H9 (cell line): ENCODE measurements around the gene CPT1B. TPM values are rescaled to one million over a fixed set of nuclear protein-coding genes. Genes with fewer than 3 reads are reported as not detected.

ENCODE experiments used
- DNase-seq: peaks from one replicate; pipeline ENCODE4 v3.0.0-alpha.2; 2017
- H2AFZ ChIP-seq: one replicate; pipeline ENCODE4 v1.6.1; 2013; ENCODE audit warnings: mild to moderate bottlenecking, low read length, control low read depth, moderate library complexity
- H2AK5ac ChIP-seq: 2 replicates; pipeline ENCODE4 v1.6.1; 2013; ENCODE audit warnings: low read length, control low read depth, mixed read lengths; ENCODE audit not compliant: insufficient read length
- H2BK120ac ChIP-seq: one replicate; pipeline ENCODE4 v1.6.1; 2013; ENCODE audit warnings: low read depth, mild to moderate bottlenecking, low read length, control low read depth, inconsistent platforms; ENCODE audit not compliant: poor library complexity, severe bottlenecking
- H2BK12ac ChIP-seq: 2 replicates; pipeline ENCODE4 v1.6.1; 2013; ENCODE audit warnings: low read length, control low read depth, mixed read lengths, low read depth; ENCODE audit not compliant: insufficient read length
- H2BK15ac ChIP-seq: 2 replicates; pipeline ENCODE4 v1.6.1; 2013; ENCODE audit warnings: low read depth, low read length, control low read depth
- H2BK20ac ChIP-seq: one replicate; pipeline ENCODE4 v1.6.1; 2013; ENCODE audit warnings: low read depth, mild to moderate bottlenecking, low read length, control low read depth, inconsistent platforms; ENCODE audit not compliant: poor library complexity, severe bottlenecking
- H2BK5ac ChIP-seq: 2 replicates; pipeline ENCODE4 v1.6.1; 2013; ENCODE audit warnings: low read length, control low read depth, mixed read lengths; ENCODE audit not compliant: insufficient read length
- H3K14ac ChIP-seq: 2 replicates; pipeline ENCODE4 v1.6.1; 2013; ENCODE audit warnings: low read length, control low read depth; ENCODE audit not compliant: insufficient read depth
- H3K18ac ChIP-seq: 2 replicates; pipeline ENCODE4 v1.6.1; 2013; ENCODE audit warnings: low read depth, mild to moderate bottlenecking, mixed read lengths, low read length, control low read depth; ENCODE audit not compliant: insufficient read length
- H3K23ac ChIP-seq: 2 replicates; pipeline ENCODE4 v1.6.1; 2013; ENCODE audit warnings: low read length, control low read depth, mixed read lengths, low read depth; ENCODE audit not compliant: insufficient read length
- H3K23me2 ChIP-seq: 2 replicates; pipeline ENCODE4 v1.6.1; 2013; ENCODE audit warnings: low read depth, mild to moderate bottlenecking, mixed read lengths, low read length, control low read depth; ENCODE audit not compliant: insufficient read length, poor library complexity, severe bottlenecking
- H3K27ac ChIP-seq: 2 replicates; pipeline ENCODE4 v1.5.1; 2013; ENCODE audit warnings: low read length, control low read depth, mixed read lengths, low read depth; ENCODE audit not compliant: insufficient read length
- H3K27me3 ChIP-seq: 2 replicates; pipeline ENCODE4 v1.6.1; 2013; ENCODE audit warnings: low read length, control low read depth, inconsistent platforms; ENCODE audit not compliant: insufficient read depth
- H3K4ac ChIP-seq: 2 replicates; pipeline ENCODE4 v1.6.1; 2013; ENCODE audit warnings: low read depth, mild to moderate bottlenecking, control low read depth, inconsistent platforms, low read length, moderate library complexity
- H3K4me1 ChIP-seq: 2 replicates; pipeline ENCODE4 v1.6.1; 2013; ENCODE audit warnings: low read length, control low read depth, inconsistent platforms; ENCODE audit not compliant: insufficient read depth
- H3K4me2 ChIP-seq: 2 replicates; pipeline ENCODE4 v1.6.1; 2013; ENCODE audit warnings: low read length, control low read depth, mixed read lengths; ENCODE audit not compliant: insufficient read length, insufficient read depth
- H3K56ac ChIP-seq: 2 replicates; pipeline ENCODE4 v1.6.1; 2013; ENCODE audit warnings: low read depth, mild to moderate bottlenecking, mixed read lengths, low read length, control low read depth; ENCODE audit not compliant: insufficient read length
- H3K79me1 ChIP-seq: 2 replicates; pipeline ENCODE4 v1.6.1; 2013; ENCODE audit warnings: low read depth, mild to moderate bottlenecking, moderate library complexity, low read length, control low read depth, inconsistent platforms; ENCODE audit not compliant: insufficient read depth, poor library complexity, severe bottlenecking
- H3K79me2 ChIP-seq: 2 replicates; pipeline ENCODE4 v1.6.1; 2013; ENCODE audit warnings: low read length, control low read depth, inconsistent platforms; ENCODE audit not compliant: insufficient read depth
- H3K9ac ChIP-seq: 2 replicates; pipeline ENCODE4 v1.6.1; 2013; ENCODE audit warnings: low read length, control low read depth, mixed read lengths; ENCODE audit not compliant: insufficient read length; ENCODE audit errors: extremely low read depth
- H3K9me3 ChIP-seq: one replicate; pipeline ENCODE4 v1.6.1; 2013; ENCODE audit warnings: low read depth, low read length, inconsistent platforms; ENCODE audit not compliant: control insufficient read depth
- H3T11ph ChIP-seq: one replicate; pipeline ENCODE4 v1.6.1; 2013; ENCODE audit warnings: mild to moderate bottlenecking, low read length, control low read depth, inconsistent platforms
- H4K20me1 ChIP-seq: one replicate; pipeline ENCODE4 v1.6.1; 2013; ENCODE audit not compliant: control insufficient read depth, insufficient read length, insufficient read depth
- H4K5ac ChIP-seq: 2 replicates; pipeline ENCODE4 v1.6.1; 2013; ENCODE audit warnings: low read depth, mild to moderate bottlenecking, mixed read lengths, low read length, control low read depth; ENCODE audit not compliant: insufficient read length
- H4K8ac ChIP-seq: replicated peaks from 2 replicates; pipeline ENCODE4 v1.6.1; 2013; ENCODE audit warnings: low read length, control low read depth, mixed read lengths, low read depth; ENCODE audit not compliant: insufficient read length
- H4K91ac ChIP-seq: 2 replicates; pipeline ENCODE4 v1.6.1; 2013; ENCODE audit warnings: low read depth, mild to moderate bottlenecking, moderate library complexity, mixed read lengths, low read length, control low read depth; ENCODE audit not compliant: insufficient read length
- H3K27ac Mint-ChIP-seq, 3 experiments: 2 replicates in 2 of 3; 3 replicates in 1 of 3; pipeline ENCODE4 v1.8.0; 2020 to 2021; ENCODE audit warnings: mixed read lengths in 3 of 3, mild to moderate bottlenecking in 1 of 3, moderate library complexity in 1 of 3
- H3K27me3 Mint-ChIP-seq: 2 replicates; pipeline ENCODE4 v1.8.0; 2021; ENCODE audit warnings: low read depth, mild to moderate bottlenecking, moderate library complexity, mixed read lengths
- H3K36me3 Mint-ChIP-seq, 3 experiments: 2 replicates in 2 of 3; 3 replicates in 1 of 3; pipeline ENCODE4 v1.8.0; 2020 to 2021; ENCODE audit warnings: low read depth in 3 of 3, mixed read lengths in 3 of 3; ENCODE audit not compliant: insufficient read depth in 1 of 3
- H3K4me1 Mint-ChIP-seq, 2 experiments: 2 replicates each; pipeline ENCODE4 v1.8.0; 2020; ENCODE audit warnings: mixed read lengths in 2 of 2
- H3K4me3 Mint-ChIP-seq, 2 experiments: 2 replicates in 1 of 2; 3 replicates in 1 of 2; pipeline ENCODE4 v1.8.0; 2020 to 2021; ENCODE audit warnings: mild to moderate bottlenecking in 2 of 2, mixed read lengths in 2 of 2, moderate library complexity in 1 of 2
- H3K9me3 Mint-ChIP-seq, 2 experiments: 2 replicates in 1 of 2; 3 replicates in 1 of 2; pipeline ENCODE4 v1.8.0; 2020; ENCODE audit warnings: mild to moderate bottlenecking in 2 of 2, mixed read lengths in 2 of 2, moderate library complexity in 1 of 2
- CTCF ChIP-seq: fragments of 200-600 bp; sonication (generic); conservative IDR thresholded peaks from 3 replicates; pipeline ENCODE4 v1.8.0; 2021; ENCODE audit warnings: antibody characterized with exemption, mild to moderate bottlenecking
- WGBS: extraction: QIAGEN DNeasy Blood & Tissue Kit; methylation state at CpG from one replicate; pipeline ENCODE4 v1.1.7; 2013; ENCODE audit warnings: missing lambda C conversion rate, low lambda C conversion rate, mixed read lengths; ENCODE audit not compliant: insufficient read length; ENCODE audit errors: extremely low coverage; 5-methylcytosine and 5-hydroxymethylcytosine counted together
- total RNA-seq: library from RNA; stranded (reverse); gene quantifications from 2 replicates; pipeline ENCODE4 v1.2.1, GENCODE V29; 2021

CPT1B gene
- total RNA-seq, 1 experiment from 2014 or later: 65.7 TPM

- no peak overlapping the region for H3K14ac ChIP-seq
- Mint-ChIP-seq H3K4me3 (peak overlapping the region; percentile 80 to 89), H3K27me3 (peaks cover 6% of the 10 kb centered on the region), H3K36me3 (peaks cover 4 to 24% (median 20%) of the 10 kb centered on the region in 3 experiments; a peak in 6 of 7 replicates), H3K27ac (peak overlapping the region; percentile 85 to 90 (median 86); a peak in 4 of 7 replicates), H3K4me1 (peaks cover 14 to 23% of the 10 kb centered on the region in 2 experiments), H3K9me3 (no peaks in the 10 kb centered on the region)
- no peaks in the 10 kb centered on the region for H3K9me3 ChIP-seq
- H3K9ac ChIP-seq: peak overlapping the region; percentile 51
- no peak overlapping the region for H3K4ac ChIP-seq
- H4K5ac ChIP-seq: no peak overlapping the region
- no peak overlapping the region for H2BK120ac ChIP-seq
- no peak overlapping the region for H2BK12ac ChIP-seq
- no peaks in the 10 kb centered on the region for H4K20me1 ChIP-seq
- H3K27me3 ChIP-seq: no peaks in the 10 kb centered on the region
- no peak overlapping the region for H3K18ac ChIP-seq
- WGBS: no CpG with 5 or more reads among the region's 39 CpGs
- no peak overlapping the region for H2AK5ac ChIP-seq
- no peak overlapping the region for H3T11ph ChIP-seq
- H2AFZ ChIP-seq: no peak overlapping the region
- no peak overlapping the region for H3K27ac ChIP-seq
- no peaks in the 10 kb centered on the region for H3K79me2 ChIP-seq
- H3K23ac ChIP-seq: no peak overlapping the region
- no peak overlapping the region for H3K56ac ChIP-seq
- DNase-seq: no peak
- H3K23me2 ChIP-seq: no peaks in the 10 kb centered on the region
- H4K8ac ChIP-seq: no peak overlapping the region
- no peak for TF ChIP-seq CTCF
- H4K91ac ChIP-seq: no peak overlapping the region
- no peak overlapping the region for H2BK15ac ChIP-seq
- H3K79me1 ChIP-seq: peaks cover 4% of the 10 kb centered on the region
- peaks cover 2% of the 10 kb centered on the region; the same call in 1 of the 2 replicates for H3K4me1 ChIP-seq
- no peak overlapping the region for H2BK5ac ChIP-seq
- peak overlapping the region; percentile 54 for H3K4me2 ChIP-seq
- no peak overlapping the region for H2BK20ac ChIP-seq
Measured at GRCh38 chr22:50581950-50582492, 3.8 kb upstream of the CPT1B start.
